GM13976 (cell line): ENCODE measurements around the gene IL20RB.

Experiments used
- DNase-seq: peaks from one replicate; pipeline ENCODE4 v3.0.0; 2012; ENCODE audit warnings: low spot score
- in situ Hi-C: fragments of 300-500 bp; cut with MboI; formaldehyde crosslinking; loops from one replicate; pipeline ENCODE4 v1.12.0; 2022; ENCODE audit warnings: low sequenced_read_pairs, mixed read lengths, inconsistent platforms; ENCODE audit not compliant: unreplicated experiment
- TF ChIP-seq, protein P1 (sequence below): IDR thresholded peaks from 2 replicates; pipeline ENCODE4 v1.5.1; 2012; ENCODE audit warnings: borderline replicate concordance, mild to moderate bottlenecking; ENCODE audit not compliant: insufficient read depth; ENCODE audit errors: extremely low read depth, missing control alignments, control extremely low read depth

Gene IL20RB

DNA sequence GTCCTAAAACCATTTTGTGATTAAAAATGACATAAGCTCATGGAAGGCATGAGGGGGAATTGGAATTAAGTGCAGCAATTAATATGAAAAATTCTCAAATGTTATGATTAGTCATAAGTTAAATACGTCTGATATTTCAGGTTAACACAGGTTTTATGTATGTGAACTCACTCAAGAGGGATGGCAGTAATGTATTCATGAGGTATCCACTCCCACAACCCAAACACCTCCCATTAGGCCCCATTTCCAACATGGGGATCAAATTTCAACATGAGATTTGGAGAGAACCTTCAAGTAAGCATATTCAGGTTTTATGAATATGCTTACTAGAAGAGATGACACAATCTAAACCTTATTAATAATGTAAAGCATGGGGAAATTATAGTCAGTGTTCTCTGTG is 41.6 kb upstream of the IL20RB start:
- TF ChIP-seq, protein P1, sequence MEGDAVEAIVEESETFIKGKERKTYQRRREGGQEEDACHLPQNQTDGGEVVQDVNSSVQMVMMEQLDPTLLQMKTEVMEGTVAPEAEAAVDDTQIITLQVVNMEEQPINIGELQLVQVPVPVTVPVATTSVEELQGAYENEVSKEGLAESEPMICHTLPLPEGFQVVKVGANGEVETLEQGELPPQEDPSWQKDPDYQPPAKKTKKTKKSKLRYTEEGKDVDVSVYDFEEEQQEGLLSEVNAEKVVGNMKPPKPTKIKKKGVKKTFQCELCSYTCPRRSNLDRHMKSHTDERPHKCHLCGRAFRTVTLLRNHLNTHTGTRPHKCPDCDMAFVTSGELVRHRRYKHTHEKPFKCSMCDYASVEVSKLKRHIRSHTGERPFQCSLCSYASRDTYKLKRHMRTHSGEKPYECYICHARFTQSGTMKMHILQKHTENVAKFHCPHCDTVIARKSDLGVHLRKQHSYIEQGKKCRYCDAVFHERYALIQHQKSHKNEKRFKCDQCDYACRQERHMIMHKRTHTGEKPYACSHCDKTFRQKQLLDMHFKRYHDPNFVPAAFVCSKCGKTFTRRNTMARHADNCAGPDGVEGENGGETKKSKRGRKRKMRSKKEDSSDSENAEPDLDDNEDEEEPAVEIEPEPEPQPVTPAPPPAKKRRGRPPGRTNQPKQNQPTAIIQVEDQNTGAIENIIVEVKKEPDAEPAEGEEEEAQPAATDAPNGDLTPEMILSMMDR = no peak
- in situ Hi-C loops = no loop called here
- no peak for DNase-seq

DNA sequence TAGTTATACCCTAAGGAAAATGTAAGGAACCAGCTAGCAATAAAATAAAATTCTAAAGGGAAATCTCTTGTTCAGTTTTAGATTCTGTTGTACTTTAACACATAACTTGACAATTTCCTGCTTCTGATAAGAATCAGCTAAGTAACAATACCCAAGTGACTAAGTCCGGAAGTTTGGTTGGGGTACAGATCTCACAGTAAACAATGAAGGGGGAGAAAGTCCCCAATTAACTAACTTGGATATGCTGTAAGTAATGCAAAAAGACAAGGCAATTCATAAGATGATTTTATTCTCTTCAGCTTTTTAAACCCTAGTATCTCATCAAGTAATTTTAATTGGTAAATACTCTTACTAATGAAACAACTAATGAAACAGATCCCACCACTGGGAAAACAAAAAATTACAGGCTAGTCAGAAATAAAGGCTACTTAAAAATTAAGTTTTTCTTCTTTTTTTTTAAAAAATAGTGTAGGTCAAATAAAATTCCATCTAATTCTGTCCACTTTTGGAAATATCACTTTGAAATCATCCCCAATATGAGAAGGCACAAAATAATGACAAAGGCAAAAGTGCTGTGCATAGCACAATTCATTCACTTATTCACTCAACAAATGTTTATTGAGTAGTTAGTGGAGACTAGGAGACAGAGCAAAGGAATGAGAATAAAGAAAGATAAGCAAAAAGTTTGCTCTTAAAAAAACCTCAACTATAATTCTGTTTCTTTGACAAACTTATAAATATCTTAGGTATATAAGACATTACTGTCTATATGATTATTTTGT is 37.8 kb upstream of the IL20RB start:
- DNase-seq = peak; percentile 34
- TF ChIP-seq, protein P1 = no peak
- in situ Hi-C loops = no loop called here

DNA sequence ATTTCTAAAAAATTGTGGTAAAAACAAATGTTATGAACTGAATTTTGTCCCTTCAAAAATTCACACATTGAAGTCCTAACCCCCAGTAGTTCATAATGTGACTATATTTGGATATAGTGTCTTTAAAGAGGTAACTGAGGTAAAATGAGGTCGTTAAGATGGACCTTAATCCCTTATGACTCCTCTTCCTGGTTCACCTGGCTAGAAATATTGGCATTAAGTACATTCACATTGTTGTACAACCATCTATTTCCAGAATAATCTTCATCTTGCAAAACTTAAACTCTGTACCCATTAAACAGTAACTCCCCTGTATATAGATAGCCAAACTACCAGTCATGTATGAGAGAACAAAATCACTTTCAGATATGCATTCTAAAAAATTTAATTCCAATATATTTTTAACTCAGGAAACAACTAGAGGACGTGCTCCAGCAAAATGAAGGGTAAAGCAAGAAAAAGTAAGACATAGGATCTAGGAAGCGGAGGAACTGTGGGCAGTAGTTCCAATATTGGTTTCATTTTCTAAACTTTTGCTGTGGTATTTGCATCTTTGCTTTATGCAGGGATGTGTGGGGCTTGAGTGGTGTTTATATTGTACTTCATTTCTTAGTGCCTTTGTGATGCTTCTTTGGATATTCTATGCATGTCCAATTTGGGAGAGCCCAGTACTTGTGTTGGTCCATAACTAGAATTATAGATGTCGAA is 36.7 kb upstream of the IL20RB start:
- no peak for DNase-seq
- in situ Hi-C loops = no loop called here
- TF ChIP-seq, protein P1 = no peak

DNA sequence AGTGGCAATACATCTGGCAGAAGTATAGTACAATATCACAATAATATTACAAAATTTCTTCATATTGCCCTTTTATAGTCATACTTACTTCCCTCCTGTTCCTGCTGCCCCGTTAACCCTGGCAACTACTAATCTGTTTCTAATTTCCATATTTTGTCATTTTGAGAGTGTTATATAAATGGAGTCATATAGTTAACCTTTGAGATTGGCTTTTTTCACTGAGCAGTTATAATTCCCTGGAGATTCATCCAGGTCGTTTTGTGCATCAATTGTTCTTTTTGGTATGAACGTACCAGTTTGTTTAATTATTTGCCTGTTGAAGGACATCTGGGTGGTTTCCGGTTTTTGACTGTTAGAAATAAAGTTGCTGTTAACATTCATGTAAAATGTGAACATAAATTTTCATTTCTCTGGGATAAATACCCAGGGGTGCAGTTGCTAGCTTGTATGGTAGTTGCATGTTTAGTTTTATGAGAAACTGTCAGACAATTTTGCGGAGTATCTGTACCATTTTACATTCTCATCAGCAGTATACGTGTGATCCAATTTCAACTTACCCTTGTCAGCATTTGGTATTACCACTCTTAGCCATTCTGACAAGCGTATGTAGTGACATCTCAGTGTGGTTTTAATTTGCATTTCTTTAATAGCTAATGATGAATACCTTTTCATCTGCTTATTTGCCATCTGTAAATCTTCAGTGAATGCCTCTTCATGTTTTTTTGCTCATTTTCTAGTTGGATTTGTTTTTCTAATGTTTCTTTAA is 32.2 kb upstream of the IL20RB start:
- in situ Hi-C loops = no loop called here
- no peak for DNase-seq
- TF ChIP-seq, protein P1 = no peak

DNA sequence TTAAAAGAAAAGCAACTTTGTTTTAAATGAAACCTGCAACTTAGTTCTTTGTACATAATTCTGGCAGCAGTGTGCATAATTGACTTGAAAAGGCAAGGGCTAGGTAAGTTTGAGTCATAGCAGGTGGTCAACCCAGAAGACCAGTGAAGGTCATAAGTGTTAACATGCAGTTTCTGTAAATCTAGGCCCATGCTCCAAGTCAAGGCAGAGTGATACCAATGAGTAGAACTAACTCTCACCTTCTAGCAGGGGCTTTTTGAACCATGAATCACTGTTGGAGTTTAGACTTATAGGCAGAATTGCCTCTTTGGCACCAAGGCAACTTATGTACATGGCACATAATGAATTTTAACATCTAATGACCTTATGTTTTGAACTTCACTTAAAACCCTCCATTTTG is 29.5 kb upstream of the IL20RB start:
- no peak for DNase-seq
- in situ Hi-C loops = no loop called here
- TF ChIP-seq, protein P1 = no peak

DNA sequence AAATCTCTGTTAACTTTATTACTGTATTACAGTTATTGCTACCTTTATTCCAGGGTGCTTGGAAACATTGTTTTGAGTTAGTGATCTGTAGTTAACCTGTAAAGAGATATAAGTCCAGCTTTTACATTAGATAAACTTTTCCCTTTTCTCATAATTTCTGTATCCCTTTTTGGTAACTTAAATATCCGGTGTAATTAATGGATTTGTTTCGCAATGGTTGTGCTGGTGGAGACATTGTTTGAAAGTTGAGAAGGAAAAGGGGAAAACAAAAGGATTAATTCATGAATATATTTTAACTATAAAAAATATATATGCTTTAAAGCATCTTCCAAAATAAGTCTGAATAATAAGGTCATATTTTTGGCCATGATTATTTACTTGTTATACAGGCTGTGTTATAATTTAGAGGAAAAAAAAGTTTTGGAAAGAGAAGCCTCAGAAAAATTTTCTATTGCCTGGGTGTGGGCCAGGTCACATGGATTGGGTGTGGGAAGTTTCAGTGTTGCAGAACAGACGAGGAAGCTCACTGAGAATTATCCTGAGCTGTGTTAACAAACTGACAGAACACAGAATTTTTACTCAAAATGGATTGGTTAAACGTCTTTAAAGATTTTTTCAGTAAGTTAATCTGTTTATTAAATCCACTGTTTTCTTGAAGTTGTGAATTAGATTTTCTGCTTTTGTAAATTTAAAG is 27.7 kb upstream of the IL20RB start:
- TF ChIP-seq, protein P1 = no peak
- no peak for DNase-seq
- in situ Hi-C loops = no loop called here
